ENCODE results near the gene EFCAB8.

GRCh38 chr20:32918751-32919150, 60.0 kb downstream of the EFCAB8 start:
- no peak for TF ChIP-seq CTCF (IDR thresholded peaks at IDR 0.05)
- TF ChIP-seq POLR2A (IDR thresholded peaks at IDR 0.05) = no peak
